ENCODE results near the gene TBC1D9.

TBC1D9 gene

DNA sequence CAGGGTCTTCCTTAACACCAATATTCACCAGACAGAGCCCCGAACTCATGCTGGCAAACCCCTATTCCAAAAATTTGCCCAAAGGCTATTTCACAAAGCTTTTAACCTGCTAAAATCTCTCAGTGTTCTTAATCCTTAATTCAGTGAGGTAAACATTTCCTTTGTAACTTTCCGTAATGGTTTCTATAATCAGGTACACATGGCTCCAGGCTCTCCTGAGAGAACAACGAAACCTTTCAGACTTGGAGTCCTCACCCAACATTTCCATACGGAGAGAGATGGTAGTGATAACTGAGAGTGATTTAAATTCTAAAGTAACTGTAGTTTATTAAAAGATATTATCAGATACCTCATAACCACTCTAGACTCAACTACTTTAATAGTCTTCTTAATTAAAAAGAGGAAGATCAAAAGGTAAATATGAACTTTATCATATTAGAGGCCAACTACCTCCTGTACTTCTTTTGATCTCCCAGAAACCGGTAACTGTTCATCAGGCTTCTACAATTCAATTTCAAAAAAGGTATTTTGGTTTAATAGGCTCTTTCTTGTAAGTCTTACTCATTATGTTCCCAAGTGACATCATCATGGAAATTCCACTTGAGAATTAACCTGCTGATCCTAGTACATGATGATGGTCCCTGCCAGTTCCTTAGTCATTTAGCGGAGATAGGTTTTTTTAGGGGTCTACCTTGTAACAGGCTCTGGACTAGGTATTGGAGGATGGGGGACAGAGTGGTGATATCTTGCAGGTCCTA, 96.1 kb downstream of the TBC1D9 start:
- in situ Hi-C loops (cut with MboI; ENCODE audit: low sequenced_read_pairs) = no loop called here

DNA sequence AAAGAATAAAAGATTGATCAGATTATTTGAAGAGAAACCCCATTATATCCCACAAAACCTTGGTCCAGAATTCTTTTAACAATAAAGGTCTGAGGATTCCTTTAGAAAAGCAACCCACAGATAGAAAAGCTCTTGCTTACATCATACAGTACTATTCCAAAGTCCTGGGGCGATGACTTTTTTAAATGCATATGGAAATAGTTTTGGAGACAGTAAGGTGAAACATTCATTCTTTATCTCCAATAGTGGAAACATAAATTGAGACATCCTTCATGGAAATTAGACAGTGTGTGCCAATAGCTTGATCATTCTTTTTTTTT, 101.7 kb downstream of the TBC1D9 start:
- in situ Hi-C loops (cut with MboI; ENCODE audit: low sequenced_read_pairs) = no loop called here

DNA sequence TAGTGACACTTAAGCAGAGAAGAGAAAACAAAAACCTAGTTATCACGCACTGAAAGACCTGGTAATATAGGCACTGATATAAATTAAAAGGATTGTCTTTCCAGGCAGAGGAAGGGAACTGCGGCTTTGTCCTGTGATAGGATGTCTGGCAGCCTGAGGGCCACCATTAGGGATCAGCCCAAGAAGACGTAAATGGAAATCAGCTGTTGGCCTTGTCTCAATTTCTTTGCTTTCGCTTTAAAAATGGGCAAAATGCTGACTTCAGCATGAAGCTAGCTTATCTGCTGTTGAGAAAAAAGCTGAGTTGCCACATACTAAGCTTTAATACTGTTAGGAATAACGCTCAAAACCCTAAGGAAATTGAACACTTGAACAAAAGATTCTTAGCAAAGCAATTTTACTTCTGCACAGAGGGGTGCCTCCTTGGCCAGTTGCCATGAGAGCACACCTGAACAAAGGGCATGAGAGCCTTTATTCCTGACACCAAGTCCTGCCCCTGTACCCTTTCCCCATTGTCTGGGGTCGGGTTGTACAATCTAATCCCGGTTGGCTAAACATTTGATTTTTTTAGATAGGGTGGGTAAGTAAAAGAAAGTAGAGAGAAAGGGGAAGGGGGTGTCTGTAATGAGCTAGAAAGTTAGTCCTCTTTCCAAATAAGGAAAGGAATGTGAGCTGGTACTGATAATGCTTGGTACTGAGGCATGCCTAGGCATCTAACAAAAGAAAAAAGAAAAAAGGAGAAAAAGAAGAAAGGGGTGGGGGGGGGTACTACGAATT, 102.3 kb downstream of the TBC1D9 start:
- in situ Hi-C loops (cut with MboI; ENCODE audit: low sequenced_read_pairs) = no loop called here

DNA sequence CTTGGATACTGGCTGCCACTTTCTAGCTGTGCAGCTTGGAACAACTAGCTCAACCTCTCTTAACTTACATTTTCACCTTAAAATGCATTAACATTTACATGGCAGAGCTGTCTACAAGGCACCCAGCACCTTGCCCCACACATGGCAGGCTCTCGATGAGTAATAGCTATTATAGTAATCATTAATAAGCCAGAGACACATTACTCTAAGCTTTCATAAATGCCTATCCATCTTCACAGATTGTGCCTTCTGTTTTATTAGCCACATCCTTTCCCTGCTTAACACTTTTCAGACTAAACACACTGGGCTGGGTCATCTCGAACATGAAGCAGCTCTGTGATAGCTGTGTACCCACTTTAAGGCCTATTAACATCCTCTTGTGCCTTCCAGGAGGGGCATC, 103.6 kb downstream of the TBC1D9 start:
- in situ Hi-C loops (cut with MboI; ENCODE audit: low sequenced_read_pairs) = no loop called here

DNA sequence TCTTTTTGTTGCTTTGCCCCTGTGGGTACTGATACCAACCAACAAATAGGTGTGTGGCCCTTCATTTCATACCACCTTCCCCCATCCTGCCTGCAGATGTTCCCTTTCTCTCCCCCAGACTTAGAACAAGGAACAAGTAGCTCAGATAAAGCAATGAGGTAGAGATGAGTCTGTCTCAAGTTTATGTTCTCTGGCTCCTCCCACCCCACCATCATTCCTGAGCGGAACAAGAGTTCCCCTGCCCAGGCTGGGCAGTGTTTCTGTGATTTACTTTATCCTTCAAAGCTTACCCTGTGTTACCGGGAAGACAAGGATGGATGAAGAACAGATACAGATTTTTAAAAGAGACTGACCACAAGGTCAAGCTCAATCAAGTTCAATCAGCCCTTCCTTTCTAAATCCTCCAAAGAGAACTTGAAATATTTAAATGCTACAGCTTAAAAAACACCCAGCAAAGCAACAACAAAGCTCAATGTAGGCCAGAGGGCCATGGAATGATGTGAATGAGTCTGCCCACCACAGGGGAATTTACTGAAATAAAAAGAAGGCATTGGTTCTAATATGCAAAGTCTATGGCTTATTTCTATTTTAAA, 107.4 kb downstream of the TBC1D9 start:
- in situ Hi-C loops (cut with MboI; ENCODE audit: low sequenced_read_pairs) = no loop called here

DNA sequence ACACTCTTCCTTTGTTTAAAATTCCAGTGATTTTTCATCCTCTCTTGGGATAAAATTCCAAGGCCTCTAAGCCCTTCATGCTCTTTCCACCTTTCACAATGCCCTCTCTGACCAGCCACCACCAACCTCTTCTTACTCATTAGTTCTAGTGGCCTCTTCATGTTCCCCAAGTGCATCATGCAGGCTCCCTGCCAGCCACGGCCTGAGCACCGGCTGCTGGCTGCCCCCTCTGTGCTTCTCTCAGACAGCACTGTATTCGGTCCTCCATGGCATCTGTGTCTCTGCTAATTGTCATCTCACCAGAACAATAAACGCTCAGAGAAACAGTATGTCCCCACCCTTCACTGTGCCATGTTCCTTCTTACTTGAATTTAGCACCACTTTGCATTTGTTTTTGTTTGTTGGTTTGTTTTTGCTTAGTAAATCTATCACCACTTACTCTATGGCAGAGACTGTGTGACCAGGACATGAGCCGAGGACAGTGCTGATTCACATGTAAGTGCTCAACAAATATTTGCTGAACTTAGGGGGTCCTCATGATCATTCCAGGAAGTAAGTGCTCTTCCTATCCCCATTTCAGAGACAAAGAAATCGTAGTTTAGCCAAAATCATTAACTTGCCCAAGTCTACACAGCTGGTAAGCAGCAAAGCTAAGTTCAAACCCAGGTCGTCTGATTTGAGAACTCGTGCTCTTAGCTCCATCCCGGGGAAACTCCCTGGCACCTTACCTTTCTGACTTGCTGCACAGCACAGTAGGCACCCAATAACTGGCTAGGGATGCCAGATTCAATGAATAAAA, 110.4 kb downstream of the TBC1D9 start:
- in situ Hi-C loops (cut with MboI; ENCODE audit: low sequenced_read_pairs) = no loop called here

DNA sequence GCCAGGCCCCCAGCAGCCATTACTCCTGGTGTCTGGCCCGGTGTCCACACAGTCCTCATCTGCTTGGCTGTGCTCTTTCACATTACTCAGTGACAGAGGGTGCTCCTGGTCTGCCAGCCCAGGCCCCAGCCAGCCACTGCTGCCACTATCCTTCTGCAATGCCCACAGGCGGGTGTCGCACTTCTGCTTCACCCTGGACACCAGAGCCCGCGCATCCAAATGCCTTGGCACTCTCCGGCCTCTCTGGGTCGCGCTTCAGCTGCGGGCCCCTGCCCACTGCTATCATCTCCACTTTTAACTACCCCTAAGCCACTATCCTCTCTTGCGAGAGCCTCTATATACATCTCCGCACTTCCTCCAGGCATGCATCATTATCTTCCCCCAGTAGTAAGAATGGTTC, 111.0 kb downstream of the TBC1D9 start:
- in situ Hi-C loops (cut with MboI; ENCODE audit: low sequenced_read_pairs) = no loop called here

DNA sequence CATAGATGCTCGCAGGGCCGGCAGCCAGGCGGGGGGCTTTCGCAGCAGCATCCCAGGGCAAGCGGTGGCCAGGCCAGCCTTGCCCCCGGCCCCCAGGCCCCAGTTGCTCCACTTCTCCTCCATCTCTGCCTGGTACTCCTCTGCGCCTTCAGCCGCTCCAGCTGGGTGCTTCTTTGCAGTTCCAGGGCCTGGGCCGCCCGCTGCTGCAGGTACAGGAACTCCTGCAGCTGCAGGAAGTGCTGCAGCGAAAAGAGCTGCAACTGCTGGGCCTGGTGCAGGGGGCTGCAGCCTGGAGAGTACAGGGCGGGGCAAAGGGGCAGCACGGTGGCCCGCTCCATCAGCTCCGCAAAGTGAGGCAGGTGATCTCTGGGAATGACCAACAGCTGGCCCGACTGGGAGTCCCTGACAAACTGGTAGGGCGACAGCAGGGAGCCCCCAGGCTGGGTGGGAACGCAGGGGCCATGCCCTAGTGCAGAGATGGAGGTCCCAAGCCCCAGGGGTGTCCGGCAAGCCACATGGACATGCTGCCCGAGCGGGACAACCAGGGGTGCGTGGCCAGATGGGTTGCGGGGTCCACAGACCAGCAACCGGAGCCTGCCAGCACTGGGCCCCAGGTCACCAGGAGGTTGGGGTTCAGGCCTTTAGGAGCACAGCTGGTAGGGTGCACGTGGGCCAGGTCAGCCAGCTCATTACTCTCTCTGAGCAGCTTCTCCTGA, 111.6 kb downstream of the TBC1D9 start:
- in situ Hi-C loops (cut with MboI; ENCODE audit: low sequenced_read_pairs) = no loop called here

DNA sequence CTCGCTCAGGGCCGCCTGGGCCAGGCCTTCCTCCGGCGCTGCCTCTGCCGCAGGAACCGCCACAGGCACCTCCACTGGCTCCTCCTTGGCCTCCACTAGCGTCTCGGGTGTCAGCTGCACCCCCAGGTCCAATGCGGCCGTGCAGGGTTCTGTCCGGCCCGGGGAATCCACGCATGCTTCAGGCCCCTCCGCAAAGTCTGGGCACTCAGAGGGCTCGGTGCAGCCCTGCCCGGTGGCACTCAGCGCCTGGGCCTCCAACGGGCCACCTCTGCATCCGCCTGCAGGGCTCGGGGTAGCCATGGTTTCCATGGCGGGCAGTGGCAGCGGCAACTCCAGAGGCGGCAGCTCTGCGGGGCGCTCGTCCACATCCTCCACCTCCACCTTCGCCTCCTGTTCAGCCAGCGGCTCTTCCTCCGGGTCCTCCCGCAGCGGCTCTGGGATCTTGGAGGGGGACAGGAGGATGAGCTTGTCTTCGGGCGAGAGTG, 112.6 kb downstream of the TBC1D9 start:
- in situ Hi-C loops (cut with MboI; ENCODE audit: low sequenced_read_pairs) = no loop called here

DNA sequence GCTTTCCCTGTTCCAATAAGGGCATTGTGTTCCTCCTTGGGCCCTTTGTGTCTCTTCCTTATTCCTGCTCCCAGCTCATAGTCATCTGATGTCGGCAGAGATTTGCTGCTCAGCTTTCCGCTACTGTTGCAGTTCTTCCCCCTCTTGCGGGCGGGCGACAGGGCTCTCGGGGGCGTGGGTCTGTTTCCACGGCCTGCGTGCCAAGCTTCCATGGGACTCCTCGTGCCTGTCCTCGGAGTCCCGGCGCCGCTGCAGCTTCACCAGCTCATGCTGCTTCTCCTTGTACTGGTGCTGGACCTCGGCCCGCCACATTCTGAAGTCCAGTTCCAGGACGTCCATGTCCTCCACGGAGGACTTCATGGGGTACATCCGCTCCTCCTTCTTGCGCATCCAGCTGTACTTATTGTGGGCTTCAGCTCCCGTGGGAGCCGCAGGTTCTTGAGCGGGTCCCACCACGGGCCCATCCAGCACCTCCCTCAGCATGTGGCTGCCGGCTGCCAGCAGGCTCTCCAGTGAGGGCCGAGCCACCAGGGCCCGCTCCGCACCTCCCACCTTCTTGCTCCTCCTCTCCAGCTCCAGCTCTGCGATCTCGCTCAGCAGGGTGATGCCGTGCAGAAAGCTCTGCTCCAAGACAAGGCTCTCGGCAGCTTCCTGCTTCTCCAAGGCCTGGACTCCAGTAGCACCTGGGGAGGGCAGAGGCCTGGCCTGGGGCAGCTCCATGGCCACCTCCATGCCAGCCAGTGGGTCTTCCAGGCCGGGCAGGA, 113.3 kb downstream of the TBC1D9 start:
- in situ Hi-C loops (cut with MboI; ENCODE audit: low sequenced_read_pairs) = no loop called here

DNA sequence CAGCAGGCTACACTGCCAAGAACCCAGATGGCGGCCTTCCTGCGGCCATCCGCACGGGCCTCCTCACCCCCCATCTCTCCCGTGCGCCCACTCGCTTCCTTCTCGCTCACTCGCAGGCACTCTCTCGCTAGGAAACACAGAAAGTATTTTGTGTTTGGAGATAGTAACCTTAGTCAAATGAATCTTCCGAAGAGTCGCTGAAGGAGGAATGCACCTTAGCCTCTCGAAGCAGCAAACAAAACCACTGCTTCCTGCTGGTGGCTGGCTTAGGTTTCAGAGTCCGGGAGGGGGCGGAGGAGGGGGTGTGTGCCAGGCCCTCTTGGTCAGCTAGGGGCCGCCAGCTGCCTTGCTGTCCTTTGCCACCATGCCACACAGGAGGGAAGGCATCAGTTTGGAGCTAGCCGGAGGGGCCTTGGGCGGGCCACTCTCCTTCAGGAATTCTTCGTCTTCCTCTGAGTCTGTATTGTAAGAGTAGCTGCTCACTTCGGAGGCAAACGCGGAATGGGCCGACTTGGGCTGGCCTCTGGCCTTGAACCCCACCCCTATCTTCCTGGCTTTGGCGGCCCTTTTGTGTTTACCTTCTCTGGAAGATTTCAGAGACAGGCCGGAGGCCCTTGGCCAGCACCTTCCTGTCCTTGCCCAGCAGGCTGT, 114.3 kb downstream of the TBC1D9 start:
- in situ Hi-C loops (cut with MboI; ENCODE audit: low sequenced_read_pairs) = no loop called here

DNA sequence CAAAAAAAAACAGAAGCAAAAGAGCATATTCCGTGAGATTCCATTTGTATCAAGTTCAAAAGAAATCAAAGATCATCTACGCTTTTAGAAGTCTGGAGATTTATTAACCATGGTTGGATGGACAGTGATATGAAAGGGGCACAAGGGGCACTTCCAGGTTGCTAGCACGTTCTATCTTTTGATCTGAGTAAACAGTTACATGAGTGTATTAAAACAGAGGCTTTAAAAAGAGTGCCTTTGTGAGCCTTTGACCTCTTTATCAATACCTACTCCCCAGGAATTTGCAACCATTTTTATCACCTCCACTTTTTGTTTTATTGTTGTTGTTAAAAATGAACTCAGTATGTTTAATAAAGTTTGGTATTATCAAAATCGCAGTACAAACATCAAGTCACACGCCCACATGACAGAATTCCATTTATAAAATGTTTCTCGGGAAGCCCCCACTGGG, 115.1 kb downstream of the TBC1D9 start:
- in situ Hi-C loops (cut with MboI; ENCODE audit: low sequenced_read_pairs) = no loop called here

DNA sequence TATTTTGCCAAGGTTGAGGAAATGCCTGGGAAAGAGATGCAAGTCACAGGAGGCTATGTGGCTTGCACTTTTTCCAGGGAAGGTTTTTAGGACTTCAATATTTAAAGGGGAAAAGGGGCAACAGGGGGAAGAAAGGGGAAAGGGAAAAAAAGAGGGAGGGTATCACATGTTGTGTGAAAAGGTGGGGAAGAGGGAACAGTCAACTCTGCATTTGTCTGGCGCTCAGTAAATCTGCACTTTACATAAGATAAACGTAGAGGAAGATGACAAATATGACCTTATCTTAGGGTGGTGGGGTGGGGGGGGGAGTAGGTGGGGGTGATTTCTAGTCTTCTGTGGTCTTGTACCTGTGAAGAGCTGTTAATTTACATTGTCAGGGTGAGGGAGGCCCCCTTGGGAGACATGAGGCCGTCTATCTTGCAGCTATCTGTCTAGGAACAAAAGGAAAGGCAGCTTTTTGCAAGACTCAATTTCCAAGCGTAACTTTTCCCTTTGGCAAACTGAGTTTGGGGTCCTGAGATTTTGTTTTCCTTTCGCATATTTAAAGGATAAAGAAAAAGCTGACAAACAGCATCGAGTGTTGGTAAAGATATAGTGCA, 115.9 kb downstream of the TBC1D9 start:
- in situ Hi-C loops (cut with MboI; ENCODE audit: low sequenced_read_pairs) = no loop called here

DNA sequence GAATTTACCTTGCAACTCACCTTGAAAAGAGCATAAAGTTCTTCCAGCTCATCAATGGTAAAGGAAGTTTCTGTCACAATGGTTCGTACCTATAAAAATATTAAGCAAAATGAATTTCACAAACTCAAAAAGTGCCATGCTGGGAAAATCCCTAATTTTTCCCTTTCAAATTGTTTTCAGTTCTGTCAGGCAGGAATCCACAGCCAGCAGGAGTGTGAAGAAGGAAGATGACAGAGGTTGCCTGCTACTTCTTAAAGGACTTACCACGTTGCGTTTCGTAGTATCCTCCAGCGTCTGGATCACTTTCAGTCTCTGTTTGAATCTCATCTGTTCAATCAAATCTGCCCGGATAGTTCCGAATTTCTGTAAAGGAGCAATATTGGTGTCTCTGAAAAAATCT, 117.1 kb downstream of the TBC1D9 start:
- in situ Hi-C loops (cut with MboI; ENCODE audit: low sequenced_read_pairs) = no loop called here

DNA sequence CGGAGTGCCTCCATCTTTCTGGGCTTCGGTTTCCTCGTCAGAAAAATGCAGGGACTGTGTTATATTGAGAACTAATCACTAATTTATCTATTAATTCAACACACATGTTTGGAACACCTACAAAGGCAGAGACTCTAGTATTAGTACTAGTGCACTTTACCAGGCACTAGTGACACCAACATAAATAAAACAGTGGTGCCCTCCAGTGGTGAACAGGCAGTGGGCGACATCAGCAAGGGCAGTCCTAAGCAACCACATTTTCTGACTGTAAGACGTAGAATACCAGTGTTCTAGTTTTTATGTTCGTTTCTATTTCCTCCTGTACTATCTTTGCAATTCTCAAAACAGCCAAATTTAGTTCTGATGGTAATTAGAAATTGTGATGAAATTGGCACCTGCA, 118.3 kb downstream of the TBC1D9 start:
- in situ Hi-C loops (cut with MboI; ENCODE audit: low sequenced_read_pairs) = no loop called here

DNA sequence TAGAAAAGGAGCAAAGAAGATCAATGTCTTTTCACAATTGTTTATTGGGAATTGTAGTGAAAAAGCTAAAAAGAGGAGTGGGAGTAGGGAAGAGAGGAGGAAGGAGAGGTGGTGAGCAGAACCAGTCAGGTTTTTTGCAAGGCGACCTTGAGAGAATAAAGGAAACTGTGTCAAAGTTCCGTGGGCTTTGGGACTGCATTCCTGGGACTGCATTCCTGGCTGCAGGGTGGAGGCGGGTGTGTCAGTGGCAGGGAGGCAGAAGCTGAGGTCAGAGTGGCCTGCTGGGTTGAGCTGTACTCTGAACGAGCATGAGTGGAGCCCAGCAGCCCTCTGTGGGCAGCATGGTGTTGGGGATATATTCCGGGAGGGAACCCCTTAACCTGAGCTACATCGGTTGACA, 120.6 kb downstream of the TBC1D9 start:
- in situ Hi-C loops (cut with MboI; ENCODE audit: low sequenced_read_pairs) = no loop called here

DNA sequence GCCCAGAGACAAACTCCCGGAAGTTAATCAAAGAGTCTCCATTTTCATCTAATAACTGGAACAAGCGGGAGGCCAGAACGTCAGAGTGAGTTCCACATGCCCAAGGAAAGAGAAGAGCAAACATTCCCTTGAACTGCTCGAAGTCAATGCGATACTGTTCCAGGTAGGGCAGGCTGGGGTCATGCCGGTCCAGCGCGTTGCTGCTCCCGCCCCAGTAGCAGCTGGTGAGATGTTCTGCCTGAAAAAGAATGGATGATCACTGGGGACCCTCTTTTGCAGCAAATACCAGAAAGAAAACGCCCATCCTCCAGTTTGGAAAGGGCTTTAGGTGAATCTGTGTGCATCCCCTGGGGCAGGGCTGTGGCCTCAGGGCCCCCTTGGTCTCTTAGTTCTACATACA, 122.2 kb downstream of the TBC1D9 start:
- in situ Hi-C loops (cut with MboI; ENCODE audit: low sequenced_read_pairs) = no loop called here

DNA sequence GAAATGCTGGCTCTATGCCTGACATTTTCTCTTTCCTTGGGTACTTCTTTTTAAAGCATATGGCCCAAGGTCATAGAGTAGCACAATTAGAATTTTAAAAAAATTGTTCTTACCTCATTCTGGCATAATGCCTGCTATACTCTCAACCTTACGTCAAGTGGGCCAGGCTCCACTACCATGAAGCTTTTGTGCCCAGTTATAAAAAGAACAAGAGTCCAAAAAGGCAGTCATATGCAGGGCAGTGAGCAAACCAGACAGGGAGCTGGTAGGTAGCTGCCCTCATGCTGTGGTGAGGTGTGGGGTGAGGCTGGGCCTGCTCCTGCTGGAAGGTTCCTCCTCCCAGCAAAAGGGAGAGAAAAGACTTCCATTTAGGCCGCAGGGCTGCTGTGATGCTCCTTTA, 123.1 kb downstream of the TBC1D9 start:
- in situ Hi-C loops (cut with MboI; ENCODE audit: low sequenced_read_pairs) = no loop called here

DNA sequence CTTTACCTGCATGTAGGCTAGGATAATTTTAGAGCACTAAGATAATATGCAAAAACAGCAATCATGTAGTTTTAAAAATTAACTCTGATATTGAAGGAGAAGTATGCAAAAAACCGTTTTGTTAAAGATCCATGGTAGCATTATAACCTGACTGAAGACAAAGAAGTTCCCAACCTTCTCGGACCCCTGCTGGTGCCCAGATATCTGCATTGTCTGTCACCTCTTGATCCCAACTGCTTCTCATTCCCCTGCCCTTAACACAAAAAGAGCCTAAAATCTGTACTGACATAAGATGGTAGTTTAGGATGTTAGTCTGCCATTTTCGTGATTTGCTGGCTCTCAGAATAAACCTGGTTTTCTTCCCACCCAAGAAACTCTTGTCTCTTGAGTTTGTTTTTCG, 125.9 kb downstream of the TBC1D9 start:
- in situ Hi-C loops (cut with MboI; ENCODE audit: low sequenced_read_pairs) = no loop called here

Measured in hTERT RPE-1 (cell line).